Measurements from ENCODE around the gene MSH3.
"Not testable (repeated sequence)": the region's sequence is repeated elsewhere in the genome, so short reads cannot be mapped to it uniquely, and the experiment has no call there.

Gene MSH3

DNA sequence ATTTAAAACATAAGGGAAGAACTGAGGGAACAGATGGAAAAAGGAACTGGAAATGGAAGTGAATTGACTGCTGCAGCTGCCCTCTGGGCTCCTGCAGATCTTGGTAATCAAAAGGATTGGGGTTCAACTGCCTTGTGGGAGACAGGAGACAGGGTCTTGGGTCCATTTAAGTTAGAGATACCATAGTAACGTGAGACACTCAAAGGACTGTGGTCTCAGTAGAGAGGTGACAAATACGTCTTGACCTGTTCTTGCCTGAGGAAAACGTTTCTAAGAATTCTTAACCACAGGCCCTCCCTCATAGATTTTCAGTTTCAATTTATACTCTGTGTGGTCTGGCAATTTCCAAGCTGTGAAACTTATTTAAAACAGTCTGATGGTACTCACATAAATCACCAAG is 101.2 kb downstream of the MSH3 start:
- DNase-seq (ENCODE audit: low read depth), result no peak

DNA sequence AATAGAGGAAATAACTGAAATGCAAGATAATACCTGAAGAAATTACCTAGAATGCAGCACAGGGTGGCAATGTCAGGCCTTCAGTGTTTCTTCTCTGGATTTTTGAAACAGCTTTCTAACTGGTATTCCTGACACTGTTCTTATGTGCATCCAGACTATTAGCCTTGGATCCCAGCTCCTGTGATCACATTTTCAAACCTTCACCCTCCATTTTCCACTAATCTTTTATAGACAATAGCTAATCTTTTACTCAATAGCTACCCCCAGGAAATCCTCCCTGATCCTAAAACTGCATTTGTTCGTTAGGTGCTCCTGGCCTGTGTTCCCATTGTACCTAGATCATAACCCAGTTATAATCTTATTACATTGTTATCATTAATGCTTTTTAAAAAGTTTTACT is 101.8 kb downstream of the MSH3 start:
- DNase-seq (ENCODE audit: low read depth), result no peak

DNA sequence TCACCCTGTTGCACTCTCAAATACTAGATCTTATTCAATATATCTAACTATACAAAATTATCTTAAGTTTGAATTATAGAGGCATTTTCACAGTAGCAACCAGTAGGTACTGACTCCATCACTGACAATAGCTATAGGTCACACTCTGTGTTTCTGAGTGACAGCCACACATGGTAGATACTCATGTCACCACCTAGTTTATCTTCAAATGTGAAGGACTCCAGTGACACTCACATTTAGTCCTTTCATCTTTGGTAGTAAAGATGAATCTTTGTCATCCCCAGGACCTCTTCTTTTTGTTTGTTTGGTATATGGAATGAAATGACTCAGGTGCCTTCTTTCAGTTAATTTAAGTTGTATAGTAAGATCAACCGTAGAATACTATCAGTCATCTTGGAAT is 102.8 kb downstream of the MSH3 start:
- no peak for DNase-seq (ENCODE audit: low read depth)

DNA sequence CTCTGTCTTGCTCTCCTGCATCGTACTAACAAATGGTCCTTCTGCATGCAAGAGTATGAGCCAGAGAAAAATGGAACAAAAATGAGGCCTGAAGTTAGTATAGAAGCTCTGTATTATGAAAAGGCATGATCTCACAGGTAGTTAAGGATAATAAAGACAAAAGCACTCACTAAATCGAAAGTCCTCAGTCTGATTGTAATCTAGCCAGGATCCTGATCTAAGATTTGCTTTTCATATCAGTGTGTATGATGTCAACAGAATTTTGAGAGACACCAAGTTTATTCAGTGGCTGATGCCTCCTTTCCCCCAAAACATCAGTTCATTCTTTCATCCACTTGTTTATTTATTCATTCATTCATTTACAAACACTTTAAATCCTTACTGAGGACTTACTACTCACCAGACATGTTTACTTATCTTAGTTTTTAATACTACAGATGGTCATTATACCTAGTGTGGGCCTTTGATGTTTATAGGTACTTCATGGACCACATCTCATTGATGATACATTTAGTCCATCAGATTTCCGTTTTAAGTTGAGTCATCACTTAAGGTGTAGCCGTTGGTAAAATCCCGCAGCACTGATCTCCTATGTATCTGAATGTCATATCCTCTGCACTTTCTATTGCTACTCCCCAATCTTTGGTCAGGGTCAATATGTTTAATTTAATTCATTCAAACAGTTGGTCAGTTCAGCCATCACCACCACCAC is 105.6 kb downstream of the MSH3 start:
- DNase-seq (ENCODE audit: low read depth), result no peak

DNA sequence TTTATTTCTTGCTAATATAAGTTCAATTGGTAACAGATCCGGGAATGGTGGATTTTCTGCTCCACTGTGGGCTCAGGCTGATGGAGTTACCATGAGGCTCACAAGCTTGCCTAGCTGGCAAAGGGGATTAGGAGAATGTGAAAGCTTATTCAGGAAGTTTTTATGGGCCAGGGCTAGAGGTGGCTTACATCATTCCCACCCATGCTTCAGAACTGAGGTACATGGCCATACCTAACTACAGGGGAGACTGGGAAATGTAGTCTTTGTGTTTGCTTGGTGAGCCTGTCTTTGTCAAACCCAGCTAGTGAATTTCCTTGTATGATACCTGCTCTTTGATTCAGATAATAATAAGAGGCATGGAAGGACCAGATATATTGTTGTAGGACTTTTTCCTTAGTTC is 106.2 kb downstream of the MSH3 start:
- no peak for DNase-seq (ENCODE audit: low read depth)

DNA sequence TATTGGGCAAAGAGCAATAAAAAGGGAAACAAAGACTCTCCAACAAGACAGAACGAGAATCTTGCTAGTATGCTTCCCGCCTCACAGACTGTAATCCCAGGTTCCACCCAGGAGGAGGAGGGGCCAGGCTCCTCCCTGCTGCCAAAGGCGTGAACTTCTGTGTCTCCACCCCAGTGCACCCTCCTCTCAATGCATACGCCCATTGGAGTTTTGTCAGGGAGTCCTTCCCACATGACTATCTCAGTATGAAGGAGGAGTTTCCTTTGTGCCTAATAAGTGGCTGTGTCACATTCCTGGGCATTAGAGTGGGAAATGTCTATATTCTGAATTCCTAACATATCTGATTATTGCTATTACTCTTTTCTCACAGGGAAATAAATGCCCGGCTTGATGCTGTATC is 106.7 kb downstream of the MSH3 start:
- DNase-seq (ENCODE audit: low read depth), result no peak

DNA sequence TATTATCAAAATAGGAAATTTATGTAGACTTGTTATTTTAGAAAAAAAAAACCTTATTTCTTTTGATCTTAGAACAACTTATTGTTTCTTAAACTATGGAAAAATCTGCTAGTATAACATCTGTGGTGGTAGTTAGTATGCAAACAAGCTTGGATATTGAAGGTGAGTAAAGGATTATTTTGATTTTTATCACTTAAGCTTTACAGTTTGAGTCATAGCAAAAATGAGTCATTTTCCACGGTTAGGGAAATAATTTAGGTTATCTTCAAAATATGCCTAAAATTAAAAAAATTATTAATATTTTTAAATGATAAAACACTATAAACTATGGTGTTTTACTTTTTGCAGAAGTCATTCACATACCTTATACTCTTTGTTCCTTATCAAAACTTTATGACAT is 107.5 kb downstream of the MSH3 start:
- DNase-seq (ENCODE audit: low read depth), result no peak

DNA sequence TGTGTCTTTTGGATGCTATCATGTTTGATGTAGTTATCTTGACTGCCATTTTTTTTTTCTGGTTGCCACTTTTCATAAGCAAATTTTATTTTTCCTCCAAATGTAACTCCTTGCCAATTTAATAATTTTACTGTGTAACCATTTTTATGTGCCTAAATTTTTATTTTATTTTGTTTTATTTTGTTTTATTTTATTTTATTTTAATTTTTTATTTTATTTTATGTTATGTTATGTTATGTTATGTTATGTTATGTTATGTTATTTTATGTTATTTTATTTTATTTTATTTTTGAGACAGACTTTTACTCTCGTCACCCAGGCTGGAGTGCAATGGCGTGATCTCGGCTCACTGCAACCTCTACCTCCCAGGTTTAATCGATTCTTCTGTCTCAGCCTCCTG is 108.1 kb downstream of the MSH3 start:
- DNase-seq (ENCODE audit: low read depth), result no peak

DNA sequence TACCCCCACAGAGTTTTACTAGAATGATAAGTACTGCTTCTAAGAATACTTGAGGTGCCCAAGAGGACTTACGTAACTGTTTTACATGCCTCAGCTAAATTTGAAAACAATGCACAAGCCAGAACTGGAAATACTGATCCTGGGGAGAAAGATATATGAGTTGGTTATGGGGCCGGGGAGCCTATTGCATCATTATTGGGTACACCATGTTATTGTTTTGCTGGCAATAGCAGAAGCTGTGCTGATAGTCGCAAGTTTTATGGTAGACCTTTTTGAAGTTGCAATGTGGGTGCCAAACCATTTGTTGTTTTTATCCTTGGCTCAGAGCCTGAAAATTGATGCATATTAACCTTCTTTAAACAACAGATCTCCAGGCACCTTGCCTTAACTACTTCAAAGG is 108.8 kb downstream of the MSH3 start:
- DNase-seq (ENCODE audit: low read depth), result no peak

DNA sequence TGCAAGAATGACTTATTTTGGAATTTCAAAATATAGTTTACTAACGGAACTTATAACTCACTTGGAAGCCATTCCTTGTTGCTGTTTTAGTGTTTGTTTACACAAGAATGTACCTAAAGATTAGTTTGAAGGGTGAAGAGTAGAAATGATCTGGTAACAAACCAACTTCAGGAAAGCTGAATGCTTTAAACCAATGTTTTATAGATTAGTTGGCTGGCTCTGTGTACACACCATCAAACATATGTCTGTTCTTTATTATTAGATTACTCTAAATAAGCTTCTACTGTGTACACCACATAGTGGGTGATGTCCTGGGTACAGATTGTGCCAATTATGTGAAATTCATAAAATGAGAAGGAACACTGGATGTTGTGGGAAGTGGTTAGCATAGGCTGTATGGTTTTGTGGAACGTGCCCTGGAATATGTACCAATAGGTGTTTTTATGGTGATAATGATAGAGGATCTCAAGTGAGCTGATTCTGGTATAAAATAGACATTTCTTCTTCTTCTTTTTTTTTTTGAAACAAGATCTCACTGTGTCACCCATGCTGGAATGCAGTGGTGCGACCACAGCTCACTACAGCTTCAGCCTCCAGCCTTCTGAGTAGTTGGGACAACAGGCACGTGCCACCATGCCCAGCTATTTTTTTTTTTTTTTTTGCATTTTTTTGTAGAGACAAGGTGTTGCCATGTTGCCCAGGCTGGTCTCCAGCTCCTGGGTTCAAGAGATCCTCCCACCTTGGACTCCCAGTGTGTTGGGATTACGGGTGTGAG is 109.6 kb downstream of the MSH3 start:
- DNase-seq (ENCODE audit: low read depth), result no peak

DNA sequence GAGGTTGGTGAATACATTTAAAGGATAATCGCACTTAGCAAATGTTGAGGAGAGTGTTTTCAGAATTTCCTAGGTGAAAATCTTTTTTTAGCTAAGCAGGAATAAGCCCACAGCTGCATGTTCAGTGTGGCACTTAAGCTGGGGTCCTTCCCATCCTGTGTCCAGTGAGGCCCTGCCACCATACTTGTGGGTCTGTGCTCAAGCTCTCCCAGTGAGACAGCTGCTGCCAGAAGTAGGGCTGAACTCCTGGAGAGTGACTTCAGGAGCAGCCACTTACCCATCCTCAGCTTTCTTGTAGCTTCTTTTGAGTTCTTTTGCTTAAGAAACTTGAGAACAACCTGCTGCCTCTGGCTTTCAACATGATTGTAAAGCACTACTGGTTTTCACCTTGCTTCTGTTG is 110.3 kb downstream of the MSH3 start:
- no peak for DNase-seq (ENCODE audit: low read depth)

DNA sequence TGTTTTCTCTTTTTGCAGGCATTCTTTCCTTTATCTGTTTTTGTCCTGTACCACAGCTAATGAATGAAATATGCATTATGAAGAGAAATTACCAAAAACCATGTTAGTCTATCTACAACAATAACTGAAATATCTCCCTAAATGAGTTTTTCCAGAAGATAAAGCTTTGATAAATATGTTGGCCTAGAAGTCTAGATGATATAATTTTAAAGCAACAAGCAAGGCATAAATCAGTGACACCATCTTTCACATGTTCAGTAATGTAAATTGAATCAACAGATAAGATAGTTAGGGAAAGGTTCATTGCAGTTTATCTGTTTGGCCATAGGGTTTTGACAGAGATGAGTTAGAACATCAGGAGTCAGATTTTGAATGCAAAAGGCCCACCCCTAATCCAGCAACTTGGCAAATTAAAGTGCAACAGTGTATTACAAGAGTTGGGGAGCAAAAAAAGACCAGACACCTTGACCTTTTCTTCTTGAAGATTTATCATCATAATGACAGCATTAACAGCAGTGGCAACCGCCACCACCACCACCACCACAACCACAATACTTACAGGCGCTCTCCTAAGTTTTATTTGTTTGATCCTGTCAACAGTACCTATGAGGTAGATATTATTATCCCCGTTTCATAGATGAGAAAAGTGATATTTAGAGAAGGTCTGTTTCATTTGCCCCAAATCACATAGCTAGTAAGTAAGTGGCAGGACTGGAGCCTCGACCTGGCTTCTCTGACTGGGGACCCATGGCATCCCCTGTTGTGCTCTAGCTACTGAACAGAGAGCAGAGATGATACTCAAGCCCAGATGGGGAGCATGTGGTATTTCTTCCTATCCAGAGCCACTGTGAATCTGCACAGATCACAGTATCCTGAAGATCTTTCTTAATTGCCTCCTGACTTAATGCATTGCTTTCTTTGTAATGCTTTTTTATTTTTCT is 123.2 kb downstream of the MSH3 start:
- DNase-seq (ENCODE audit: low read depth), result no peak

DNA sequence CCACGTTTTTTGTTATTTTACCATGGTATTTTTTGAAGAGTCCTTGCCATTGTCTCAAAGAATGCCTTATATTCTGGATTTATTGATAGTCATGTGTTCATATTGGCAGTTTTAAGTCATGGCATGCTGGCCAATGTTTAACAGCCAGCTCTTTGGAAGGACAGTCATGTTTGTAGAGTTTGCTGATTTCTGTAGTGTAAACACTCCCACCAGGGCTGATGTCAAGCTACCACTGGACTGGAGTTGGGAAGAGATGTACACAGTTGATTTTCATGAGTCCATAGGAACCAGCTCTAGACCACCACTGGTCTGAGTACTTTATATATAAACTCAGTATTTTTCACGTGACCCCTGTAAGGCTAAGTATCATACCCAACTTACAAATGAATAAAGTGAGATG is 125.6 kb downstream of the MSH3 start:
- no peak for DNase-seq (ENCODE audit: low read depth)

DNA sequence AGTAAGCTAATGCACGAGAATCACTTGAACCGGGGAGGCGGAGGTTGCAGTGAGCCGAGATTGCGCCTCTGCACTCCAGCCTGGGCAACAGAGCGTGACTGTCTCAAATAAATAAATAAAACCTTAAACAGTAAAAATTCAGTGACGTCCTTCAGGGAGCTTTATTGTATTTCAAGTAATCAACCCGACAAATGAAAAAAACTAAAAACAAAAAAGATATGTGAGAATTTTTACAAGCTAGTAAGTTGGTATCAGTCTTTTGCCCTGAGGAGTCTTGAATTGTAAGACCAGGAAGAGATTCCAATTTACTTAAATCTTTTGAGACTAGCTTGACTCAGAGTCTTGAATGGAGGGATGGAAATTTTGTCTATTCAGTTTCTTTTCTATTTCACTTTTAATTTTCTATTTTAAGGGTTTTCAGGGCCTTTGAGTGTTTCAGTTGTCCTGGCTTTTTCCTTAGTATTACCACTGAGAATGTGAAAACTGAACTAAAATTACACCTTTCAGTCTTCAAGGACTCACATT is 126.4 kb downstream of the MSH3 start:
- no peak for DNase-seq (ENCODE audit: low read depth)

DNA sequence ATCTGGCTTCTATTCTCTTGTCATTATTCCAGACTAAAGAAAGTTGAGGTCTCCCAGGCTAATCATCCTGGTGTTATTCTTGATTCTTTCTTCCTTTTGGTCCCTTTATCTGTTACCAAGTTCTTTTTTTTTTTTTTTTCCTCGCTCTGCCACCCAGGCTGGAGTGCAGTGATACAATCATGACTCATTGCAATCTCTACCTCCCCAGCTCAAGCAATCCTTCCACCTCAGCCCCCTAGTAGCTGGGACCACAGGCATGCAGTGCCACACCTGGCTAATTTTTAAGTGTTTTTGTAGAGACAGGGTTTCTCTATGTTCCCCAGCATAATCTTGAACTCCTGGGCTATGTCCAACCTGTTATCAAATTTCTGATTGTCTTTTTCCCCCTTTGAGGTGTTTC is 126.9 kb downstream of the MSH3 start:
- DNase-seq (ENCODE audit: low read depth), result no peak

DNA sequence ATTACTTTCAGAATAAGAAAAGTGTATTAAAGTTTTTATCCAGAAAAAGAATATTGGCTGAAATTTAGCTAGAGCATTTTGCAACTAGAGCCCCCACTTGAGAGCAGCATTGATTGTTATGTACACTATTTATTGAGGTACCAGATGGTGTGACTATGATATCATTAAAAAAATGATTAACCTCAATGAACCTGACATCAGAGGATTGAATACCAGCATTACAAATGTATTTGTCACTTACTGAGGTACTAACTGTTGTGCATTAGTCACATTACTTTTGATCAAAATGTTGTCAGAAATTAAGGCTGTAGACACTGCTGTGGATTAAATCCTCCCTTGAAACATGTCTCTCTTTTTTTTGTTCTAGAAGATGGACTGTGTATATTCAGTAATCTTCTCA is 128.2 kb downstream of the MSH3 start:
- DNase-seq (ENCODE audit: low read depth), result no peak

DNA sequence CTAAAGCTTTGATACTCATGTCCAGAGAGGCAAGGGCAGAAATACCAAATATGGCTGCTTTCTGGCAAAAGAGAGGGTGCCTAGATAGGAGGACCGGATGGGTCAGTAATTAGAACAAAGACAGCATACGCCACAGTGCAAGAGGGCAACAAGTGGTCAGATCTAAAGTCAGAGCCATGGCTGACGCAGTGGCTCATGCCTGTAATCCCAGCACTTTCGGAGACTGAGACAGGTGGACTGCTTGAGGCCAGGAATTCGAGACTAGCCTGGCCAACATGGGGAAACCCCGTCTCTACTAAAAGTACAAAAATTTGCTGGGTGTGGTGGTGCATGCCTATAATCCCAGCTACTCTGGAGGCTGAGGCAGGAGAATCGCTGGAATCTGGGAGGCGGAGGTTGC is 129.3 kb downstream of the MSH3 start:
- DNase-seq (ENCODE audit: low read depth), result not testable (repeated sequence)

DNA sequence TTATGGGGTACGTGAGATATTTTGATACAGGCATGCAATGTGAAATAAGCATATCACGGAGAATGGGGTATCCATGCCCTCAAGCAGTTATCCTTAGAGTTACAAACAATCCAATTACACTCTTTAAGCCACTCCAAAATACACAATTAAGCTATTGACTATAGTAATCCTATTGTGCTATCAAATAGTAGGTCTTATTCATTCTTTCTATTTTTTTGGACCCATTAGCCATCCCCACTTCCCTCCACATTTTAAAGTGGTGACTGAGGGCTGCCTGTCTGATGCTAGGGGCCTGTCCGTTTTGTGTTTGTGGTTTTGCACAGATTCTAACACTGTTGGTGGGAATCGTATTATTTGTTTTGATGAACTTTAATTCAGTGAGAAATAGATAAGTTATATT is 130.0 kb downstream of the MSH3 start:
- DNase-seq (ENCODE audit: low read depth), result no peak

DNA sequence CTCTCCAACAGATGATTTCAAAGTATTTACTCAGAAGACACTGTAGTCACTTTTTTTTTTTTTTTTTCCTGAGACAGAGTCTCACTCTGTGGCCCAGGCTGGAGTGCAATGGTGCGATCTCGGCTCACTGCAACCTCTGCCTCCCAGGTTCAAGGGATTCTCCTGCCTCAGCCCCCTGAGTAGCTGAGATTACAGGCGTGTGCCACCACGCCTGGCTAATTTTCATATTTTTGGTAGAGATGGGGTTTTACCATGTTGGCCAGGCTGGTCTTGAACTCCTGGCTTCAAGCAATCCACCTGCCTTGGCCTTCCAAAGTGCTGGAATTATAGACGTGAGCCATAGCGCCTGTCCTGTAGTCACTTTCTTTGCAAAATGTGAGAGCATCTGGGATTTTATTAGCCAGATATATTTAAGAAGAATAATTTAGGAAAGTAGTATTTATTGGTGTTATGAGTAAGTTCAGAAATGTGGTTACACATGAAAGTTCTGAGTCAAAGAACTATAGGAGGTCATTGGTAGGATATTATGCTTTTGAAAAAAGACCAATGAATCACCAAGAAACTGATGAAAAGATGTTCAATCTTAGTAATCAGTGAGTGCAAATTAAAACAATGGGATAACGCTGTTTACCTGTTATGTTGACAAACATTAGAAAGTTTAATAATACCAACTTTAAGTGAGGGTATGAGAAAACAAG is 135.0 kb downstream of the MSH3 start:
- DNase-seq (ENCODE audit: low read depth), result not testable (repeated sequence)

DNA sequence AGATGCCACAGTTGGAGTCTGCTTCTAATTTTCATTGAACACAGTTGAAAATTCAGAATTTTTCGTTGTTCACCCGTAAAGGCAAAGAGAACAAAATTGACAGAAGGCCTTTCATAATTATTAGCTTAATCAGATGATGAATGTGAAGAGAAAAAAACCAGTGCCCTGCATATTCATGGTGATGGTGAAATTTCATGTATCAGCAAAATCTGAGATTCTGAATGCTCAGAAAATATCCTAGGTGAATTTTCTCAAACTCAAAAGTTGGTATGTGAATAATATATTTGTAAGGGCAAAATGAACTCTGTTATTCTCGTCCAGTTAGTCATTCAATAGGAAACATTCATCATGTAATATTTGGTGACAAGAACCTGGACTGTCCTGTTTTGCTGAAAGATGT is 136.2 kb downstream of the MSH3 start:
- DNase-seq (ENCODE audit: low read depth), result no peak

DNA sequence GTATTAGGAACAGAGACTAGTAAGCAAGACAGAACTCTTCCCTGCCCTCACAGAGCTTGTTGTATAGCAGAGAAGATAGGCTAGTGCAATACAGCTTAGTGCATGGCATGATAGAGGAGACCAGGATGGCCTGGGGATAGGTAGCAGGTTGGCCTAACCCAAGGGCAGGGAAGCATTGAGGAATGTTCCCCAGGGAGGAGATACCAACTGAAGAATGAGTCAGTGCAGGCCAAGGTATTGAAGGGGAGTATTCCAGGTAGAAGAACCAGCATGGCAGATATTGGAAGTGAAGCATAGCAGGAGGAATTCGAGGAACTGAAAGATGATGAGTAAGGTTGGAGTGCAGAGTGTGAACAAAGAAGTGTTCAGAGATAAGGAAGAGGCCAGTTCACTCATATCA is 138.9 kb downstream of the MSH3 start:
- no peak for DNase-seq (ENCODE audit: low read depth)

DNA sequence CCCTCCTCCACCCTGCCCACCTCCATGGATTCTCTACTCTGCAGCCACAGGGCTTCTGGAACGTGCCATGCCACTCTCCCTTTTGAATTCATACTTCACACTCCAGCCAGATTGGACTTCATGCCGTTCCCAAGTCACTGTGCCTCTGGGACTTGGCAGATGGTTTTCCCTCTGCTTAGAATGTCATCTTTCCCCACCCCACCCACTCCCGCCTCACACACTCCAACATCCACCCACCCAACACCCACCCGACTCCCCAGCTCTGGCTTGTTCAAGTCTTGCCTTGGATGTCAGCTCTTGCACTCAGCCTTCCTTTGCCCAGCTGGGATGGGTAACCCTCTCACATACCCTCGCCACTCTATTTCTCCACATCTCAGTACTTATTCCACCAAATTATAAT is 142.4 kb downstream of the MSH3 start:
- no peak for DNase-seq (ENCODE audit: low read depth)
